HL-60 (cell line): ENCODE measurements around the gene HAL.

Experiments
- GABPA ChIP-seq: IDR thresholded peaks from 2 replicates; pipeline ENCODE4 v1.6.1; 2012; ENCODE audit warnings: low read depth
- POLR2AphosphoS5 ChIP-seq: IDR thresholded peaks from 2 replicates; pipeline ENCODE4 v1.6.1; 2012; ENCODE audit warnings: low read depth
- REST ChIP-seq: IDR thresholded peaks from 2 replicates; pipeline ENCODE4 v1.6.1; 2012; ENCODE audit warnings: low read depth; ENCODE audit not compliant: insufficient replicate concordance
- TF ChIP-seq, protein P1 (sequence below): IDR thresholded peaks from one replicate; pipeline ENCODE4 v1.5.1; 2011; ENCODE audit warnings: low read length, control low read depth, inconsistent platforms; ENCODE audit not compliant: insufficient read depth

DNA sequence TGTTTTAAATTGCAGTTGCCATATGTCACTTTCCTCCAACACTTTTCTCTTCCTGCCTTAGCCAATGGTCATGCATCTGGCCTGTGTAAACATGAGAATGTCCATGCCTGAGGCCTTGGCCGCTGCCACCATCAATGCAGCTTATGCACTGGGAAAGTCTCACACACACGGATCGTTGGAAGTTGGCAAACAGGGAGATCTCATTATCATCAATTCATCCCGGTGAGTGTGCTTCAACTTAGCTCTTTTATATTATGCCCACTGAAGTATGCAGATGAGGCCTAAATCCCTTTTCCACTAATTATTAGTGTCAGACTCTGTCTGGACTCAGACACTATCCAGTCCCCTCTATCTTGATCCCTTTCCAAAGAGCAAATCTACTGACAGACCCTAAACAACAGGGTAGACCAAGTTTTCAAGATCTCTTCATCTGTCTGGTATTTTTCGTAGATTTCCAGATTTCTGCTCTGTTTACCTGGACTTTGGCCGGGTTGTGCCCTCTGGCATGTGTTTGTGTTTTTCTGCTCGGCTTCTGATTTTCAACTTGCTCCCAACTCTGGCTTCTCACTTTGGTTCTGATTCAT lies 29.8 kb downstream of the HAL start:
- TF ChIP-seq, protein P1, sequence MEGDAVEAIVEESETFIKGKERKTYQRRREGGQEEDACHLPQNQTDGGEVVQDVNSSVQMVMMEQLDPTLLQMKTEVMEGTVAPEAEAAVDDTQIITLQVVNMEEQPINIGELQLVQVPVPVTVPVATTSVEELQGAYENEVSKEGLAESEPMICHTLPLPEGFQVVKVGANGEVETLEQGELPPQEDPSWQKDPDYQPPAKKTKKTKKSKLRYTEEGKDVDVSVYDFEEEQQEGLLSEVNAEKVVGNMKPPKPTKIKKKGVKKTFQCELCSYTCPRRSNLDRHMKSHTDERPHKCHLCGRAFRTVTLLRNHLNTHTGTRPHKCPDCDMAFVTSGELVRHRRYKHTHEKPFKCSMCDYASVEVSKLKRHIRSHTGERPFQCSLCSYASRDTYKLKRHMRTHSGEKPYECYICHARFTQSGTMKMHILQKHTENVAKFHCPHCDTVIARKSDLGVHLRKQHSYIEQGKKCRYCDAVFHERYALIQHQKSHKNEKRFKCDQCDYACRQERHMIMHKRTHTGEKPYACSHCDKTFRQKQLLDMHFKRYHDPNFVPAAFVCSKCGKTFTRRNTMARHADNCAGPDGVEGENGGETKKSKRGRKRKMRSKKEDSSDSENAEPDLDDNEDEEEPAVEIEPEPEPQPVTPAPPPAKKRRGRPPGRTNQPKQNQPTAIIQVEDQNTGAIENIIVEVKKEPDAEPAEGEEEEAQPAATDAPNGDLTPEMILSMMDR: no peak
- no peak for TF ChIP-seq POLR2AphosphoS5
- no peak for TF ChIP-seq GABPA
- TF ChIP-seq REST: no peak
